ENCODE results near the gene PPM1H.

PPM1H gene

DNA sequence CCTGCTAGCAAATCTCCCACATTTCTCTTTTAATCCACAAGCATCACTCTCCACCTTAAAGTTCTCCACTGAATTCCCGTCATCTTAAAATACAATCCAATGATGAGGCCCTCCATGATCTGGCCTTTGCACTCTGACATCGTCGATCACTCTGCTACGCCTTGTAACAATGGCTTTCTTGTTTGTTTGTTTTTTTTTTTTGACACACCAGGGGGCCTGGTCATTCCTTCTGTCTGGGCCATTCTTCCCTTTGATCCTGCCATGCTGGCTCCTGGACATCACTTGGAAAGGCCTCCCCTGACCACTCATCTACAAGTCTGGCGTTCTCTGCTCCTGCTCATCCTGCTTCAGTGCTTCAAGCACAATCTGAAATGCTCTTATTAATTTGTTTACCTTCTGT is 233.5 kb downstream of the PPM1H start:
- no peak for DNase-seq

GRCh38 chr12:62700091-62700880 is 234.7 kb downstream of the PPM1H start:
- DNase-seq = no peak

GRCh38 chr12:62698701-62699101 is 236.2 kb downstream of the PPM1H start:
- DNase-seq = no peak

DNA sequence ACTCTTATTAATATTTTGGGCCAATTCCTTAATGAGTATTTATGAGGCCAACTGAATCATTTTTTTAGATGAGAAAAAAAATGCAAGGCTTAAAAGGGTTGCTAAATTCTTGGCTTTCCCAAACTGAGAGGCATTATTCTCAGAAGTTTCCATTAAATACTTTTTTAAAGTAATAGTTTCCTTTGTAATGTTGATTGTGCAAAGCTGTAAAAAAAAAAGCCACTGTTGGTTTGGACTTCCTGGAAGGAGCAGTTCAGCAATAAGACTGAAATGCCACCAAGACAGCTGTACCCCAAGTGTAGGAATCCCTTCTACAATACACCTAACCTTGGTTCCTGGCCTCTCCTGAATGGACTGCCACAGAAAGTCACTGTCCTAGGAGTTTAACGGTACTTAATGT is 237.1 kb downstream of the PPM1H start:
- no peak for DNase-seq

DNA sequence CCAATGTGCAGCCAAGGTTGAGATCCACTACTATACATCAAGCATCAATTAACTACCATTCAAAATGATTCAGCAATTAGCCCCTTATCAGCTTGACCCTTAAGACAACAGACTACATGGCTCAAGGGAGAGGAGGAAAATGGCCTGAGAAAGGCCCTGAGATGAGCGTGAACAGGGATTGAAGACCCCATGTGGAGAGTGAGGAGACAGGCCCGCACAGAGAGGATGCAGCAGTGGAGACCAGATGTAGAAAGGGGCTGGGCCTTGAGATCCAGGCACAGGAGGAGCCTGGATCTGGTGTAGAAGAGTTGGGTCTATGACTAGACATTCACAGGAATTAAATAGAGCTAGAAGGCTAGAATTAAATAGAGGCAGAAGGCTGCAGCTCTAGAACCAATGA is 239.3 kb downstream of the PPM1H start:
- no peak for DNase-seq

DNA sequence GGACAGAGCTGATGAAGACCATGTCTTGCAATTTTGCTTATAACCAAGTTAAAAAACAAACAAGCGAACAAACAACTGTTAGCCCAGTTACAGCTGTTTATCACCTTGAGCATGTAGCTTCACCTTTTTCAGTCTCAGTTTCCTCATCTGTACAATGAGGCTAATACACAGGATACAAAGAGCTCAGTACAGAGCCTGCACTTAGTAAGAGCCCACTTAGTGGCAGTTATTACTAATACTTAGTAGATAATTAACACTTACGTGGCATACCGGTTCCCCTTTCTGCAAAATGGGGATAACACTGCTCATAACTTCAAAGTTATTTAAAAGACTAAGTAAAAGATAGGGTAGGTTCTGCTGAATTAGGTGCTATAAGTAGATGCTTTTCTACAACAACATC is 240.3 kb downstream of the PPM1H start:
- DNase-seq = no peak

- DNase-seq = no peak
Measured at GRCh38 chr12:62694116-62694515, 240.8 kb downstream of the PPM1H start.

- no peak for DNase-seq
Measured at GRCh38 chr12:62693376-62694050, 241.4 kb downstream of the PPM1H start.

DNA sequence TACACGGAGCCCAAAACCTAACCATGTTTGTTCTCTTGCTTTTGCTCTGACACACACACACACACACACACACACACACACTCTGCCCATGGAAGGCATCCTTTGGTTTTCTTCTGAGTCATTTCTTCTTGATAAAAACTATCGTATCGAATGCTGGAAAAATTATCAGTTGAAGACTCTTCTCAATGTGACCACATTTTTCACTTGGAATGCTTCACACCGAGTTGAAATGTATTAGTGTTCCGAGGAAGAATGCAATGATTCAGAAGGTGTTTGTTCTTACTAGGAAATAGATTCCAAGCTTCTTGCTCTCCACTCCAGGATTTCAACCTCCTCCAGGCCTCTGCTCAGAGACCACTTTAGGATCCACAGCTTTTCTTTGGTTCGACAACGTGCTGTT is 242.1 kb downstream of the PPM1H start:
- no peak for DNase-seq

GRCh38 chr12:62691309-62691708 is 243.6 kb downstream of the PPM1H start:
- DNase-seq = no peak

DNA sequence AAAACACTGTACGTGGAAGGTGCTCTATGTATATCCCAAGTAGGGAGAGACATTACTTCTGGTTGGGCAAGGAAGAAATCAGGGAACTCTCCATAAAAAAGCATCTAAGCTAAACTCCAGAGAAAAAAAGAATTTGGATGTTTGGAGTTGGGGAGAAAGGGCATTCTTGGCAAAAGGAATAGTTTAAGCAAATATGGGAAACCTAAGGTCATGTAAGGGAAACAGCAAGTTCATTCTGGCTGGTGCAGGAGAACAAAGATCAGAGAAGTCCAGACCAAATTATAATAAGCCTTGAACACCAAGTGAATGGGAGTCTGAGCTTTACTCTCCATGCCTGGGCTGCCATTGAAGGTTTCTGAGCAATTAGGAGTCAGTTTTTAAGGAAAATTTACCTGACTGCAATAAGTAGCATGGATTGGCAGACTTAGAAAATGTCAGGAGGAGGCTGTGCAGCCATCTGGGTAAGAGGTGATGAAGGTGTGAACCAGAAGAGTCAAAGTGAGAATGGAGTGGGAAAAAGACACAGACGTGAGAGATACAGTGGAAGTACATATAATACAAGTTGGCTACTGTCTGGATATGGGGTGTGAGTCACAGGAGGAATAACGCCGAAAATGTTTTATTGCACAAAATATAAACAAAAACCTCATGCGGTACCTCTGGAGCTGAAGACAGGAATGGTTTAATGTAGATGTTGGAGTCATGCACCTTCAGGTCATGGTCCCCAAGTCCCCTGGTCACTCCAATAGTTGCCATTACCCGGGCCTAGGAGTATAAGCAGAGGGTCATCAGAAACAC is 245.7 kb downstream of the PPM1H start:
- no peak for DNase-seq

- DNase-seq = no peak
Measured at GRCh38 chr12:62686938-62687337, 248.0 kb downstream of the PPM1H start.

DNA sequence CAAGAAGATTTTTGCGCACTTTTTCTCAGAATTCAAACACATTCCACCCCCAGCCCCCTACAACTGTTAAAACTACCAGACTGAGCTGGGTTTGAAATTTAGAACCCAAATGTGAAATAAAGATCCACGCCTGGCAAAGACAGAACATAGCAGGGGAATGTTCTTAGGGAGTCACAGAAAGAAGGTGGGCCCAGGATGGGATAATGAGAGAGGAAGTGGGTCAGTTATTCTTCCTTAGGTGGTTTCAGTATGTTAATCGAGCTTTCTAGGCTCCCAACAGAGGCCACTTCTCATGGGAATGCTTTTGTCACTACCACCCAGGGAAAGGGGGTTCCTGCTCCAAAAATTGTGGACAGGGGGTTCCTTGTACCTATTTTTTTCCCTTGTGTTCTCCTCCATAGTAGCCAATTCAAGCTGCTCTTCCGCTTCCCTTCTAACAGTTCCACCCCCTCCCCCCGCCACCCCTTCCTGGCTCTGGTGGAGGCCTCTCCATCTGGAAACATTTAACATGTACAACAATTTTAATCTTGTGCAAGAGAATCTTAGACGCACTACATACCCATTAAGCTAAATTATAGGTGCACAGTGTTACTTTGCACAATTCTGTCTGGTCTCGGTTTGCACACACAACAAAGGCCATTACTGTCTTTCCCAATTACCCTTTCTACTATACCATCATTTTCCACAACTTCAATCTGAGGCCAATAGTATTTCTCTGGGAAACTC is 250.2 kb downstream of the PPM1H start:
- no peak for DNase-seq

DNA sequence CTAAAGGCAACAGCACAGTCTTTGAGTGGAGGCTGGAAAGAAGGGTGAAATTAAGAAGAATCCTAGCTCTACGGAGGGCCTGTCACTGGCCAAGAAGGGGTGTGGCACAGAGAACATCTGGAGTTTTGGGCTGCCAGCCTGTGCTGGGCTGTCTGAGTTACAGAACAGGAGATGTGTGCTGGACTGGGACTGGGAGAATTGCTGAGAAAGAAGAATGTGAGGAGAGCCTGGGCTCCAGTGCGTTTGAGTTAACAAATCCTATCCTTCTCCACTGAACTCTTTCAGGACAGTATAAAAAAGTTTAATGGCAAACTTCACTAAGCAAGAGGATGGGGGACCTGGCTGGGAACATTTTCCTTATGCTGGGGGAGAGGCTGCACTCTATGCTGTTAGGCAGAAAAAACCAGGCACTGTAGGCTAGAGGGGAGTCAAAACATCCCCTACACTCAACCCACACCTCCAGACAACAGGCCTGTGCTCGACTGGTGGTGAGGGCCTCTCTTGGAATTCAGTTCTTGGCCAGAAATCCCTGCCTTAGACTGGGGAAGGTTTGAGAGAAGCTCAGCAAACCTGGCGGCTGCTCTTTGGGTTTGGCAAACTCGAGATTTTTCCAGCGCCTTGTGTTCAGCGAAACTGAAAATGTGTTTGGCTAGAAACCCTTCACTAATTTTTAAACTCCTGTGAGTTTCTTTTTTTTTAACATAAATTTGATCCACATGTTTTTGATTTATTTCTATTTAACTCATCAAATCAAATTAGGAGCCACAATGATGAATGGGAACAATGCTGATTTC is 251.0 kb downstream of the PPM1H start:
- no peak for DNase-seq

- DNase-seq = no peak
Measured at GRCh38 chr12:62681306-62681705, 253.6 kb downstream of the PPM1H start.

- DNase-seq = no peak
Measured at GRCh38 chr12:62679608-62680007, 255.3 kb downstream of the PPM1H start.

DNA sequence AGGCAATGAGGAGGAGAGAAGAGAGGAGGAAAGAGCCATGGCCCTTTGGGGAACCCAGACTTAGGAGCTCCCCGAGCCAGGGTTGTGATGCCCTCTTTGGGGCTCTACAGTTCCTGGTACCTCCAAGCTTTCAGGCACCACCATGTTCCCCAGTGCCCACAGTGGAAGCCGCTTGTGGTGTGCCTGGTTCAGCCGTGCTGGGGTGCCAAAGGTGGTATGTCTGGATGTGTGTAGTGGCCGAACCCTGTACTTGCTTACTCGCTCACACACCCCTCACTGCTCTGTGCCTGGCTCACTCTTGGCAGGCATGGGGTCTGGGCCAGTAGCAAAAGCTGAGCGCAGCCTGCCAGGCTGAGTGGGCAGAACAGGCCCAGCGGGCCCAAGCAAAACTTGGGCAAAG is 257.6 kb downstream of the PPM1H start:
- no peak for DNase-seq

- no peak for DNase-seq
Measured at GRCh38 chr12:62676521-62677307, 258.2 kb downstream of the PPM1H start.

DNA sequence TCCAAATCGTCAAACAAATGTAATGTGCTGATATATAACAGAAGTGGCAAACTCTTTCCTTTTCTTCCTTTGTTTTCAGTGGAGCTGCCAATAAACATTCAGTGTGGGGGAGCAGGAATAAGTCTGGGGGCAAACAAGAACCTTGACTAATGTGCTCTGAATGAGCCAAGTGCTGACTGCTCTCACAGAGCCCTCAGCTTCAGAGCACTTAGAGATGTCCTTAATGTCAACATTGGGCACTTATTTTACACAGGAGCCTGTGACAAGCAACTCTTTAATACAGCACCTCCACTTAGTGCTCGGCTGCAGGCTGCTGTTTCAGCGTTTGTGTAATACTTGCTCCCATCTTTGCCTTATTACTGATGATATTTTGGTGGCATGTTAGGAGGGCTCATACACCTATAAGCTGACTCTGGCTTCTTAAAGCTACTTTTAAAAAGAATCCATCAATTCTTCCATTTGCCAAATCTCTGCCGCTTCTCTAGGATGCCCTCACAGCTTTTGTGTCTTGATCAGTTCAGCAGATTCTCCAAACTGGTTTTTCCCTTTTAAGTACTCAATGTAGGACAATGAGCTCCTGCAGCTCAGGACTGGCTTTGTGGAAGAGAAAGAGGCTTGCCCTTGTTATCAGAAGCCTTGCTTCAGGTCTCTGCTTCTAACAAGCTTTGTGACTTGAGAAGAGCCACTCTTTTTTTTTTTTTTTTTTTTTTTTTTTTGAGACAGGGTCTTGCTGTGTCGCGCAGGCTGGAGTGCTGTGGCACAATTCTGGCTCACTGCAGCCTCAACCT is 261.7 kb downstream of the PPM1H start:
- no peak for DNase-seq

DNA sequence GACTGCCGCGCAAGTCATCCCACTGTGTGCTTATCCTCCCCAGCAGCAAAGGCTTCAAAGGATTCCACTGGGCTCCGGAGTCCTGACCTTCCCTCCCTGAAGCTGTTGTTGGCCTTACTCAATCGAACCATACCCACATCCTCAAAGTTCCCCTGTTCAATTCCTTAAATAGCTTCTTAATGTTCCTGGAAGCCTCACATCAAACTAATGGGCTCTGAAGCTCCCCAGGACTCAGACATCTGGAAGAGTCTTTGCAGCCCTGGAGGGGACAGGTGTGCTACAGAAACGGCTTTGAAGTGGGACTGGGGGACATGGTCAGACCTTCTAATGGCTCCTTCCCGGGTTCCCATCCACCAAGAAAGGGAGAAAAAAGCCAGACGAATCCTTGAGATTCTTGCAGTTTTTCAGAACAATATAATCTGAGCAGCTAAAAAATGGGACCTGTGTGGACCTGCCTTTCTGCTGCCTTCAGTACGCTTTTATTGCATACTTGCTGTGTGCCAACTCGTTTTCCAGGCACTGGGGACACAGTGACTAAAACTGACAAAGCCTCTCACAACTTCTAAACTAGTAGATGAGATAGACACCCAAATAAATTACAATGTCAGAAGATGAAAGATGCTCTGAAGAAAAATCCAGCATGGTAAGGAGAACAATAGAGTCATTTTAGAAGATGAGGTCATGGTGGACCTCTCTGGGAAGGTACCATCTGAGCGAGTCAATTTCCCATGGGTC is 263.8 kb downstream of the PPM1H start:
- no peak for DNase-seq
